CD4-positive, alpha-beta memory T cell (primary cell): ENCODE measurements around the gene BPIFB6. TPM values are rescaled to one million over a fixed set of nuclear protein-coding genes. Genes with fewer than 3 reads are reported as not detected.

Source experiments
- CTCF ChIA-PET: fragments of 350-600 bp; sonication (Branson Sonifier 250); formaldehyde crosslinking; loops from one replicate; lab custom pipeline; 2021; ENCODE audit warnings: inconsistent platforms; ENCODE audit not compliant: partially characterized antibody; lab: Charles Lee
- POLR2A ChIA-PET: fragments of 350-600 bp; sonication (Branson Sonifier 250); formaldehyde crosslinking; loops from one replicate; lab custom pipeline; 2021; ENCODE audit not compliant: partially characterized antibody; lab: Charles Lee
- DNase-seq, 5 donors: peaks; one replicate each; pipeline versions ENCODE4 v3.0.0 to v3.0.0-alpha.2; 2020 to 2022; ENCODE audit warnings: mixed read lengths in 1 of 5
- H3K27ac ChIP-seq: one replicate; pipeline ENCODE4 v1.7.0; 2013; ENCODE audit warnings: low read depth, low read length
- H3K27me3 ChIP-seq: 2 replicates; pipeline ENCODE4 v1.7.0; 2013; ENCODE audit warnings: mild to moderate bottlenecking, low read length, moderate library complexity; ENCODE audit not compliant: insufficient read depth
- H3K36me3 ChIP-seq: 2 replicates; pipeline ENCODE4 v1.7.0; 2013; ENCODE audit warnings: mild to moderate bottlenecking, low read length, moderate library complexity; ENCODE audit not compliant: insufficient read depth
- H3K4me1 ChIP-seq: 2 replicates; pipeline ENCODE4 v1.7.0; 2013; ENCODE audit warnings: mild to moderate bottlenecking, low read length, moderate library complexity; ENCODE audit not compliant: insufficient read depth
- H3K4me3 ChIP-seq, 2 donors: one replicate each; pipeline ENCODE4 v1.7.0; 2013; ENCODE audit warnings: low read length in 2 of 2, mild to moderate bottlenecking in 1 of 2
- H3K9me3 ChIP-seq, 2 donors: one replicate each; pipeline ENCODE4 v1.7.0; 2013; ENCODE audit warnings: low read length in 2 of 2, control low read depth in 1 of 2; ENCODE audit not compliant: control insufficient read depth in 1 of 2
- H3K27ac Mint-ChIP-seq, 7 donors: one replicate each; pipeline ENCODE4 v1.8.0; 2020 to 2021; ENCODE audit warnings: mixed read lengths in 7 of 7, mild to moderate bottlenecking in 6 of 7, inconsistent platforms in 3 of 7, moderate library complexity in 3 of 7
- H3K27me3 Mint-ChIP-seq, 2 donors: one replicate each; pipeline ENCODE4 v1.8.0; 2020 to 2021; ENCODE audit warnings: mixed read lengths in 2 of 2
- H3K36me3 Mint-ChIP-seq, 2 donors: one replicate each; pipeline ENCODE4 v1.8.0; 2020 to 2021; ENCODE audit warnings: mixed read lengths in 2 of 2, inconsistent platforms in 1 of 2, mild to moderate bottlenecking in 1 of 2
- H3K4me1 Mint-ChIP-seq, 4 donors: one replicate each; pipeline ENCODE4 v1.8.0; 2020 to 2021; ENCODE audit warnings: mixed read lengths in 4 of 4, mild to moderate bottlenecking in 1 of 4
- H3K4me3 Mint-ChIP-seq, 8 donors: one replicate each; pipeline ENCODE4 v1.8.0; 2020 to 2021; ENCODE audit warnings: mixed read lengths in 8 of 8, mild to moderate bottlenecking in 7 of 8, moderate library complexity in 6 of 8, inconsistent platforms in 3 of 8
- H3K9me3 Mint-ChIP-seq, 8 donors: one replicate each; pipeline ENCODE4 v1.8.0; 2020 to 2021; ENCODE audit warnings: mixed read lengths in 8 of 8, mild to moderate bottlenecking in 5 of 8, inconsistent platforms in 3 of 8, moderate library complexity in 1 of 8
- intact Hi-C: fragments of 100-400 bp; cut with micrococcal nuclease; formaldehyde crosslinking; loops from one replicate; pipeline ENCODE4 v1.15.1; 2023
- polyA plus RNA-seq, 2 donors: library from polyadenylated mRNA; unstranded; fragments of 300-500 nt; fragmentation: Illumina TruSeq; gene quantifications; one replicate each; pipeline ENCODE4 v1.2.3, GENCODE V29; 2021
- total RNA-seq, 2 experiments: library from RNA; stranded (reverse); gene quantifications; one replicate each; pipeline ENCODE4 v1.2.3, GENCODE V29; 2021

Gene BPIFB6
- total and polyA plus RNA-seq, 4 experiments from 2014 or later = not detected

DNA sequence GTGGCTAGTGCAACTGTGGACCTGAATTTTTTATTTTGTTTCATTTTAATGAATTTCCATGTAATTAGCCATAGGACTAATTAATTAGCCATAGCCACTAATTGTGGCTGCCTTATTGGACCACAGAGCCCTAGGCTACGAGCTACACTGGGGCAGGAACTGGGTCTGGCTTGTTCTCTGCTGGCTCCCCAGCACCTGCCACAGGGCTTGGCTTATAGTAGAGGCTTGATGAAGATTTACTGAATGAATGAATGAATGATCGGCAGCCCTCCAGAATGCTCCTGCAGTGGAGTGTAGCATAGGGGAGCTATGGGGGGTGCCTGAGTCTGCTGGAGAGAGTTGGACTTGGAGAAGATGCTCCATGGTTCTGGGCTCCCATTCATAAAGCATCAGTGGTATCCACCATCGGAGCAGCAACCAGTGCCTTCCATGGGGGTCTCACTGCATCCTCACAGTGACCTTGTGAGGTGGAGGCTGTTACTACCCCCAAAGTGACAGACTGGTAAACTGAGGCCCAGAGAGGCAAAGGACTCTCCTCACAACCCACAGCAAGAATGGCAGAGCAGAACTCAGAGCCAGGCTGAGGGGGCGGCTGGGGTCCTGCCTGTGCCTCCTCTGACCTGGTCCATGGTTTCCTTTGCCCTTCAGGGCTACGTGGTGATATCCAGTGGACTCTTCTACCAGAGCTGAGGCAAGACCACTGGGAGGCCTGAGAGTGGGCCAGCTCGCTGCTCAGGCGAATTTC is 8.6 kb upstream of the BPIFB6 start:
- H3K27me3 Mint-ChIP-seq = no peaks in the 10 kb centered on the region
- H3K27ac Mint-ChIP-seq = peak overlapping the region in 1 of 7 donors; percentile 72
- ChIA-PET POLR2A (no interaction called here), CTCF (no interaction called here)
- H3K4me3 Mint-ChIP-seq = no peak overlapping the region
- no peaks in the 10 kb centered on the region for H3K36me3 Mint-ChIP-seq
- Histone ChIP-seq H3K27me3 (no peaks in the 10 kb centered on the region), H3K36me3 (no peaks in the 10 kb centered on the region), H3K4me1 (no peaks in the 10 kb centered on the region), H3K4me3 (no peak overlapping the region), H3K9me3 (no peaks in the 10 kb centered on the region), H3K27ac (no peak overlapping the region)
- intact Hi-C loops = no loop called here
- no peaks in the 10 kb centered on the region for H3K9me3 Mint-ChIP-seq
- no peak for DNase-seq
- peaks cover 0 to 7% (median 2%) of the 10 kb centered on the region in 4 donors for H3K4me1 Mint-ChIP-seq

- DNase-seq = no peak
- H3K27ac Mint-ChIP-seq = no peak overlapping the region
- Histone ChIP-seq H3K9me3 (no peaks in the 10 kb centered on the region), H3K27me3 (no peaks in the 10 kb centered on the region), H3K4me1 (no peaks in the 10 kb centered on the region), H3K4me3 (no peak overlapping the region), H3K27ac (no peak overlapping the region), H3K36me3 (no peaks in the 10 kb centered on the region)
- peaks cover 0 to 7% (median 2%) of the 10 kb centered on the region in 4 donors for H3K4me1 Mint-ChIP-seq
- no peak overlapping the region for H3K4me3 Mint-ChIP-seq
- CTCF ChIA-PET = interaction anchor here (1.5 kb wide), 1 partner anchor 78 kb away, joined by 4 read pairs; no protein-coding TSS in a partner anchor
- intact Hi-C loops = no loop called here
- no peaks in the 10 kb centered on the region for H3K9me3 Mint-ChIP-seq
- H3K36me3 Mint-ChIP-seq = no peaks in the 10 kb centered on the region
- no peaks in the 10 kb centered on the region for H3K27me3 Mint-ChIP-seq
- POLR2A ChIA-PET = no interaction called here
Observed at GRCh38 chr20:33023439-33024242, 7.8 kb upstream of the BPIFB6 start.

GRCh38 chr20:33024243-33024560 is 7.2 kb upstream of the BPIFB6 start:
- Histone ChIP-seq H3K4me1 (no peaks in the 10 kb centered on the region), H3K4me3 (no peak overlapping the region), H3K27ac (no peak overlapping the region), H3K9me3 (no peaks in the 10 kb centered on the region), H3K27me3 (no peaks in the 10 kb centered on the region), H3K36me3 (no peaks in the 10 kb centered on the region)
- no peak for DNase-seq
- Mint-ChIP-seq H3K4me3 (no peak overlapping the region), H3K27ac (no peak overlapping the region), H3K4me1 (peaks cover 0 to 7% (median 1%) of the 10 kb centered on the region in 4 donors), H3K36me3 (no peaks in the 10 kb centered on the region), H3K27me3 (no peaks in the 10 kb centered on the region), H3K9me3 (no peaks in the 10 kb centered on the region)
- intact Hi-C loops = no loop called here
- CTCF ChIA-PET = interaction anchor here (1.5 kb wide), 1 partner anchor 79 kb away, joined by 4 read pairs; no protein-coding TSS in a partner anchor
- POLR2A ChIA-PET = no interaction called here

DNA sequence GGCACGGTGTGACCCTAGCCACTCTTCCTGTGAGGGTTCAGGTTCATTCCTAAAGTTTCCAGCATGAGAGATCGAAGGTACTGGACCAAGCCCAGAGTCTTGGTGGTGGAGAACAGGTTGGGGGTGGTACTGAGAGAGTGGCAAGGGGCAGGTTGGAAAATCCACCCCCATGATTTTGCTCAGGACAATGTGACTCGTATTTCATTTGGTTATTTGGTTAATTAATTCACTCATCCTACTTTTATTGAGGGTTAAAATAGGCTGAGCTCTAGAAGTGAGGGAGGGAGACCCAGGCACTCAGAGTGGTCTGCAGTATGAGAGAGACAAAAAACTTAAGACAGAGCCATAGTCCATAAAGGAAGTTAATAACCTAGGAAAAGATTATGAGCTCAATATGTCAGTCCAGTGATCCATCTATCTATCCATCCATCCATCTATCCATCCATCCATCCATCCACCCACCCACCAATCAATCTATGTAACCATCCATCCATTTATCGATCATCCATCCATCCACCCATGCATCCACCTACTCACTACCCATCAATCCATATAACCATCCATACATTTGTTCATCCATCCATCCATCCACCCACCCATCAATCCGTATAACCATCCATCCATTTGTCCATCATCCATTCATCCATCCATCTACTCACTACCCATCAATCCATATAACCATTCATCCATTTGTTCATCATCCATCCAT is 6.7 kb upstream of the BPIFB6 start:
- H3K27ac Mint-ChIP-seq = no peak overlapping the region

DNA sequence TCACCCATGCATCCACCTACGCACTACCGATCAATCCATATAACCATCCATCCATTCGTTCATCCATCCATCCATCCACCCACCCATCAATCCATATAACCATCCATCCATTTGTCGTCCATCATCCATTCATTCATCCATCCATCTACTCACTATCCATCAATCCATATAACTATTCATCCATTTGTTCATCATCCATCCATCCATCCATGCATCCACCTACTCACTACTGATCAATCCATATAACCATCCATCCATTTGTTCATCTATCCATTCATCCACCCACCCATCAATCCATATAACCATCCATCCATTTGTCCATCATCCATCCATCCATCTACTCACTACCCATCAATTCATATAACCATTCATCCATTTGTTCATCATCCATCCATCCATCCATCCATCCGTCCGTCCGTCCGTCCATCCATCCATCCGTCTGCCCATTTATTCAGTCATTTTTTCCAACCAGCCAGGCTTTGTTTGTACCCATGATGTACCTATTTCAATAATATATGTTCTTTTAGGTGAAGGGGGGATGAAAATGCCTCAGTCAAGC is 6.1 kb upstream of the BPIFB6 start:
- no peak for DNase-seq
- POLR2A ChIA-PET = no interaction called here

More for the DNA sequence above, 6.7 kb upstream of the BPIFB6 start:
- intact Hi-C loops = no loop called here
- Histone ChIP-seq H3K27ac (no peak overlapping the region), H3K36me3 (no peaks in the 10 kb centered on the region), H3K4me3 (no peak overlapping the region), H3K9me3 (no peaks in the 10 kb centered on the region), H3K27me3 (no peaks in the 10 kb centered on the region), H3K4me1 (no peaks in the 10 kb centered on the region)
- ChIA-PET POLR2A (no interaction called here), CTCF (interaction anchor here (1.5 kb wide), 1 partner anchor 79 kb away, joined by 4 read pairs; no protein-coding TSS in a partner anchor)
- no peak overlapping the region for H3K4me3 Mint-ChIP-seq
- H3K36me3 Mint-ChIP-seq = no peaks in the 10 kb centered on the region
- DNase-seq = no peak
- H3K9me3 Mint-ChIP-seq = no peaks in the 10 kb centered on the region
- H3K4me1 Mint-ChIP-seq = peaks cover 0 to 7% (median 1%) of the 10 kb centered on the region in 4 donors
- H3K27me3 Mint-ChIP-seq = no peaks in the 10 kb centered on the region

DNA sequence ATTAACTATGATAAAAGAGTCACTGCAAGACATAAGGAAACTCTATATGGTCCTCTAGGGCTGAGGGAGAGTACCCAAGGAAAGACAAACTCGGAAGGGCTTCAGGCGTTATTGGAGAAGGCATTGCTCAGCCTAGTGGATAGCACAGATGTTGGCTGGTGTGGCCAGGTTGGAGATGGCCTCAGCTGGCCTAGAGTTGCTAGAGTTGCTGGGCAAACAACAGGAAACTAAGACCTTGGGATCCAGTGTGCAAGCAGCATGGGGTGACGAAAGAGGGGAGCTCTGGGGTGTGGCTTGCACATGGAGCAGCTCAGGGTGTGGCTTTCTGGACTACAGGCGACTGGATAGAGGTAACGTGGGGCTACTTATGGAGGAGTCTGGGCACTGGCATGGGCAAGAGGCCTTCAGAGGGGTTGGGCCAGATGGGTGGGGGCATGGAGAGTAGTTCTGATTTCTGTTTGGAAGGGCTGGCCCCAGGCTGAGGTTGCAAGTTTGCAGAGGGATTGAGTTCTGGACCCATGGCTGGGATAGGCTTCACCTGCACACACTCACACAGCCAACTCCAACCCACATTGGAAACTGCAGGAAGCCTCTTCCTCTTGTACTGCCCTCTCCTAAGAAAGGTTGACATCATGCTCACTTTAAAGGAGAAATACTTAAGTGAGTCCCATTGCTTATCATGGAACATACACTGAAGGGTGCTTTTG is 5.2 kb upstream of the BPIFB6 start:
- Histone ChIP-seq H3K4me3 (no peak overlapping the region), H3K4me1 (no peaks in the 10 kb centered on the region), H3K36me3 (no peaks in the 10 kb centered on the region), H3K27me3 (no peaks in the 10 kb centered on the region), H3K9me3 (no peaks in the 10 kb centered on the region), H3K27ac (no peak overlapping the region)
- Mint-ChIP-seq H3K27ac (no peak overlapping the region), H3K4me1 (peaks cover 0 to 7% (median 1%) of the 10 kb centered on the region in 4 donors), H3K36me3 (no peaks in the 10 kb centered on the region), H3K9me3 (no peaks in the 10 kb centered on the region), H3K4me3 (no peak overlapping the region), H3K27me3 (no peaks in the 10 kb centered on the region)
- DNase-seq = no peak
- ChIA-PET POLR2A (no interaction called here), CTCF (interaction anchor here (0.8 kb wide), 1 partner anchor 81 kb away, joined by 3 read pairs; no protein-coding TSS in a partner anchor)
- intact Hi-C loops = no loop called here

More for the DNA sequence above, 6.1 kb upstream of the BPIFB6 start:
- CTCF ChIA-PET = no interaction called here
- peaks cover 0 to 7% (median 1%) of the 10 kb centered on the region in 4 donors for H3K4me1 Mint-ChIP-seq
- no peak overlapping the region for H3K27ac Mint-ChIP-seq
- H3K9me3 ChIP-seq = no peaks in the 10 kb centered on the region
- H3K36me3 ChIP-seq = no peaks in the 10 kb centered on the region
- H3K27me3 ChIP-seq = no peaks in the 10 kb centered on the region
- no peak overlapping the region for H3K4me3 ChIP-seq
- H3K27ac ChIP-seq = no peak overlapping the region
- no peaks in the 10 kb centered on the region for H3K9me3 Mint-ChIP-seq
- intact Hi-C loops = no loop called here
- H3K36me3 Mint-ChIP-seq = no peaks in the 10 kb centered on the region
- no peak overlapping the region for H3K4me3 Mint-ChIP-seq
- no peaks in the 10 kb centered on the region for H3K27me3 Mint-ChIP-seq
- H3K4me1 ChIP-seq = no peaks in the 10 kb centered on the region
